ENCODE measurements around the gene GATAD2B. TPM values are rescaled to one million over a fixed set of nuclear protein-coding genes. Genes with fewer than 3 reads are reported as not detected.

The GATAD2B gene
- total RNA-seq, 3 donors from 2014 or later (not counting 1 experiment from before 2014, with no cell fraction given): 68.1 to 91.3 (median 75.5) TPM

DNA sequence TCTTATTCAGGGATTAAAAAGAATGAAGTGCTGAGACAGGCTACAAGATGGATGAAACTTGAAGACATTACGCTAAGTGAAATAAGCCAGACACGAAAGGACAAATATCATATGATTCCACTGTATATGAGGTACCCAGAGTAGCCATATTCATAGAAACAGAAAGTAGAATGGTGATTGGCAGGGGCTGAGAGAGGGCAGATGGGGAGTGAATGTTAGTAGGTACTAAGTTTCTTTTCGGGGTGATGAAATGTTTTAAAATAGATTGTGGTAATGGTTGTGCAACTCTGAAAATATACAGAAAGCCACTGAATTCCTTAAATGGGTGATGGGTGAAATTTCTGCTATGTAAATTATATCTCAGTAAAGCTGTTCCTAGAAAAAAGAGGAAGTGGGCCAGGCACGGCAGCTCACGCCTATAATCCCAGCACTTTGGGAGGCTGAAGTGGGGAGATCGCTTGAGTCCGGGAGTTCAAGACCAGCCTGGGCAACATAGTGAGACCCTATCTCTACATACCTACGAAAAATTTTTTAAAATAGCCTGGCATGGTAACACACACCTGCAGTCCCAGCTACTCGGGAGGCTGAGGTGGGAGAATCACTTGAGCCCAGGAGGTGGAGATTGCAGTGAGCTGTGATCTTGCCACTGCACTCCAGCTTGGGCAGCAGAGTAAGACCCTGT, 131.7 kb downstream of the GATAD2B start:
- Histone ChIP-seq H3K36me3 (ENCODE audit: control insufficient read depth, insufficient read depth, low read length) (no peaks in the 10 kb centered on the region), H3K27ac (ENCODE audit: low read length) (peak overlapping the region; percentile 83), H3K4me1 (ENCODE audit: control insufficient read depth, insufficient read depth, low read length) (peaks cover 58% of the 10 kb centered on the region), H3K4me3 (ENCODE audit: low read length) (no peak overlapping the region), H3K9me3 (ENCODE audit: control insufficient read depth, insufficient read depth, low read length) (no peaks in the 10 kb centered on the region), H3K27me3 (ENCODE audit: control insufficient read depth, insufficient read depth, low read length) (no peaks in the 10 kb centered on the region)
- Mint-ChIP-seq H3K36me3 (no peaks in the 10 kb centered on the region), H3K4me1 (peaks cover 42 to 59% of the 10 kb centered on the region in 2 donors), H3K4me3 (peak overlapping the region; percentile 69), H3K27ac (peak overlapping the region; percentile 79 to 83), H3K27me3 (ENCODE audit: low read depth in 2 of 2) (no peaks in the 10 kb centered on the region), H3K9me3 (no peaks in the 10 kb centered on the region)
- 13% methylated on average over 8 of the region's 9 CpGs for WGBS (ENCODE audit: insufficient coverage)
- intact Hi-C loops (cut with micrococcal nuclease): loop anchor here (1.0 kb wide), 2 partner anchors 8 to 15 kb away; no protein-coding TSS in a partner anchor
- TF ChIP-seq, protein P1, sequence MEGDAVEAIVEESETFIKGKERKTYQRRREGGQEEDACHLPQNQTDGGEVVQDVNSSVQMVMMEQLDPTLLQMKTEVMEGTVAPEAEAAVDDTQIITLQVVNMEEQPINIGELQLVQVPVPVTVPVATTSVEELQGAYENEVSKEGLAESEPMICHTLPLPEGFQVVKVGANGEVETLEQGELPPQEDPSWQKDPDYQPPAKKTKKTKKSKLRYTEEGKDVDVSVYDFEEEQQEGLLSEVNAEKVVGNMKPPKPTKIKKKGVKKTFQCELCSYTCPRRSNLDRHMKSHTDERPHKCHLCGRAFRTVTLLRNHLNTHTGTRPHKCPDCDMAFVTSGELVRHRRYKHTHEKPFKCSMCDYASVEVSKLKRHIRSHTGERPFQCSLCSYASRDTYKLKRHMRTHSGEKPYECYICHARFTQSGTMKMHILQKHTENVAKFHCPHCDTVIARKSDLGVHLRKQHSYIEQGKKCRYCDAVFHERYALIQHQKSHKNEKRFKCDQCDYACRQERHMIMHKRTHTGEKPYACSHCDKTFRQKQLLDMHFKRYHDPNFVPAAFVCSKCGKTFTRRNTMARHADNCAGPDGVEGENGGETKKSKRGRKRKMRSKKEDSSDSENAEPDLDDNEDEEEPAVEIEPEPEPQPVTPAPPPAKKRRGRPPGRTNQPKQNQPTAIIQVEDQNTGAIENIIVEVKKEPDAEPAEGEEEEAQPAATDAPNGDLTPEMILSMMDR (IDR thresholded peaks at IDR 0.05): no peak
- ATAC-seq (peak; percentile 92 to 96 (median 93)), DNase-seq (peak in 1 of 2 donors; percentile 49)

DNA sequence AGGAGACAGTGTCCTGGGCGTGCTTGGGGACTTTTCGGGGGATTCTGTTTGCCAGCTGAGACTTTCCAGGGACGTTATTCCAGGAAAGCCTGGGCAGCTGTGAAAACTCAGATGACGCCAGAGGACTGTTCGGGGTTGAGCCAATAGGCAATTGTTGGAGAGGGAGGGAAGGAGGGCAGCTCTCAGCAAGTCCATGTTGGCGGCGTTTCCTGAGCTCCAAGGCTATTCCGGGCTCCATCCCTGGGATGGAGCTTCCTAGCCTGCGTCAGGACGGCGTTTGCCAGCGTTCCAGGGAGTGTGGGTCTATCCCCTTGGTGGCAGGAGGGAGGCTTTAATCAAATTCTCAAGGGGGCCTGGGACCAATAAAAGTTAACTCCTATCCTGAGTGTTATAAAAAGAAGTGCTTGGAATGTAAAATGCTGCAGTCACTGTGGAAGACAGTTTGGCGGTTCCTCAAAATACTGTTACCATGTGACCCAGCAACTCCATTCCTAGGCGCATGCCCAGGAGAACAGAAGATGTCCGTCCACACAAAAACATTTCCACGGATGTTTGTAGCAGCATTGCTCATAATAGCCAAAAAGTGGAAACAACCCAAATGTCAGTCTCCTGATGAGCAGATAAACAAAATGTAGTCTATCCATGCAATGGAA, 132.3 kb downstream of the GATAD2B start:
- Histone ChIP-seq H3K27me3 (ENCODE audit: control insufficient read depth, insufficient read depth, low read length) (no peaks in the 10 kb centered on the region), H3K27ac (ENCODE audit: low read length) (peak overlapping the region; percentile 83), H3K36me3 (ENCODE audit: control insufficient read depth, insufficient read depth, low read length) (no peaks in the 10 kb centered on the region), H3K4me3 (ENCODE audit: low read length) (no peak overlapping the region), H3K9me3 (ENCODE audit: control insufficient read depth, insufficient read depth, low read length) (no peaks in the 10 kb centered on the region), H3K4me1 (ENCODE audit: control insufficient read depth, insufficient read depth, low read length) (peaks cover 52% of the 10 kb centered on the region)
- Mint-ChIP-seq H3K27ac (peak overlapping the region; percentile 79 to 83), H3K36me3 (no peaks in the 10 kb centered on the region), H3K9me3 (no peaks in the 10 kb centered on the region), H3K4me3 (peak overlapping the region; percentile 72), H3K4me1 (peaks cover 41 to 52% of the 10 kb centered on the region in 2 donors), H3K27me3 (ENCODE audit: low read depth in 2 of 2) (no peaks in the 10 kb centered on the region)
- intact Hi-C loops (cut with micrococcal nuclease): no loop called here
- 75% methylated on average over 16 of the region's 16 CpGs for WGBS (ENCODE audit: insufficient coverage)
- TF ChIP-seq, protein P1 (IDR thresholded peaks at IDR 0.05): no peak
- ATAC-seq: peak; percentile 12 to 47 (median 14)
- DNase-seq: no peak

DNA sequence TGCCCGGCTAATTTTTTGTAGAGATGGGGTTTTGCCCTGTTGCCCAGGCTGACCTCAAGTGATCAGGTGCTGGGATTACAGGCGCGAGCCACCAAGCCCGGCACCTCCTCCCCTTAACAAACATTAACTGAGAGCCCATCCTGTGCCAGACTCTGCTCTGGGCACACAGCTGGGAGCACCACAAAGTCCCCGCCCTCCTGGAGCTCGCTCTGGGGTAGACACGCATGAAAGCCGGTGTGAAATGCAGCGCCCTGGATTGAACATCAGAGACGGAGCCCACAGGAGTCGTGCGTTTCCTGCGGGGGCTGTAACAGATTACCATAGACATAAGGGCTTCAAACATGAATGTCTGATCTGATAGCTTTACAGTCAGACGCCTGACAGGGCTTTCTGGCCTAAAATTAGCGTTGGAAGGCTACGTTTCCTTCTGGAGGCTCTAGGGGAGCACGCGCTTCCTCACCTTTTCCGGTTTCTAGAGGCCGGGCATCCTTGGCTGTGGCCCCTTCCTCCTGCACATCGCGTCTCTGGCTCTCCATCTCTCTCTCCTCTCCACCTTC, 133.2 kb downstream of the GATAD2B start:
- no peaks in the 10 kb centered on the region for H3K27me3 Mint-ChIP-seq (ENCODE audit: low read depth in 2 of 2)
- peaks cover 43% of the 10 kb centered on the region for H3K4me1 ChIP-seq (ENCODE audit: control insufficient read depth, insufficient read depth, low read length)
- WGBS (ENCODE audit: insufficient coverage): 41% methylated on average over 22 of the region's 22 CpGs
- H3K36me3 Mint-ChIP-seq: no peaks in the 10 kb centered on the region
- H3K4me1 Mint-ChIP-seq: peaks cover 37 to 43% of the 10 kb centered on the region in 2 donors
- intact Hi-C loops (cut with micrococcal nuclease): no loop called here
- peak overlapping the region; percentile 79 to 83 for H3K27ac Mint-ChIP-seq
- ATAC-seq: no peak
- no peaks in the 10 kb centered on the region for H3K9me3 Mint-ChIP-seq
- H3K27me3 ChIP-seq (ENCODE audit: control insufficient read depth, insufficient read depth, low read length): no peaks in the 10 kb centered on the region
- peak in 1 of 2 donors; percentile 35 for DNase-seq
- peak overlapping the region; percentile 72 for H3K4me3 Mint-ChIP-seq
- H3K4me3 ChIP-seq (ENCODE audit: low read length): no peak overlapping the region
- no peaks in the 10 kb centered on the region for H3K9me3 ChIP-seq (ENCODE audit: control insufficient read depth, insufficient read depth, low read length)
- peak overlapping the region; percentile 83 for H3K27ac ChIP-seq (ENCODE audit: low read length)
- H3K36me3 ChIP-seq (ENCODE audit: control insufficient read depth, insufficient read depth, low read length): no peaks in the 10 kb centered on the region
- TF ChIP-seq, protein P1 (IDR thresholded peaks at IDR 0.05): no peak
